BE2C (cell line): ENCODE data around the gene RABEP2.

ENCODE experiments used
- DNase-seq: peaks from one replicate; pipeline ENCODE4 v3.0.0-alpha.2; 2020
- H3K27me3 ChIP-seq: fragments of 250-450 bp; sonication (Bioruptor Pico); 2 replicates; pipeline ENCODE4 v1.5.1; 2020; ENCODE audit warnings: mild to moderate bottlenecking
- H3K36me3 ChIP-seq: fragments of 250-450 bp; sonication (Bioruptor Pico); 2 replicates; pipeline ENCODE4 v1.5.1; 2020; ENCODE audit warnings: mild to moderate bottlenecking
- H3K4me1 ChIP-seq: fragments of 250-450 bp; sonication (Bioruptor Pico); 2 replicates; pipeline ENCODE4 v1.5.1; 2020
- H3K4me3 ChIP-seq: 2 replicates; pipeline ENCODE4 v1.5.1; 2011; ENCODE audit warnings: low read depth, low read length
- H3K9me3 ChIP-seq: fragments of 250-450 bp; sonication (Bioruptor Pico); 2 replicates; pipeline ENCODE4 v1.5.1; 2020
- CTCF ChIP-seq: IDR thresholded peaks from 2 replicates; pipeline ENCODE4 v1.5.1; 2012; ENCODE audit warnings: mild to moderate bottlenecking, low read depth, low read length

The RABEP2 gene

GRCh38 chr16:28910086-28911031, 14.7 kb downstream of the RABEP2 start:
- TF ChIP-seq CTCF = no peak
- H3K36me3 ChIP-seq = no peaks in the 10 kb centered on the region
- no peak for DNase-seq
- H3K27me3 ChIP-seq = no peaks in the 10 kb centered on the region
- no peaks in the 10 kb centered on the region for H3K9me3 ChIP-seq
- H3K4me1 ChIP-seq = no peaks in the 10 kb centered on the region
- no peak overlapping the region for H3K4me3 ChIP-seq

- H3K36me3 ChIP-seq = no peaks in the 10 kb centered on the region
- TF ChIP-seq CTCF = no peak
- H3K4me3 ChIP-seq = no peak overlapping the region
- no peaks in the 10 kb centered on the region for H3K27me3 ChIP-seq
- H3K9me3 ChIP-seq = no peaks in the 10 kb centered on the region
- DNase-seq = no peak
- H3K4me1 ChIP-seq = no peaks in the 10 kb centered on the region
These were observed 19.2 kb downstream of the RABEP2 start for GRCh38 chr16:28905800-28906372.

- Histone ChIP-seq H3K4me1 (no peaks in the 10 kb centered on the region), H3K4me3 (no peak overlapping the region), H3K27me3 (no peaks in the 10 kb centered on the region), H3K36me3 (no peaks in the 10 kb centered on the region), H3K9me3 (no peaks in the 10 kb centered on the region)
- TF ChIP-seq CTCF = no peak
- DNase-seq = no peak
These were observed 19.7 kb downstream of the RABEP2 start for GRCh38 chr16:28905229-28905754.

GRCh38 chr16:28904828-28905227, 20.2 kb downstream of the RABEP2 start:
- Histone ChIP-seq H3K27me3 (no peaks in the 10 kb centered on the region), H3K9me3 (no peaks in the 10 kb centered on the region), H3K36me3 (no peaks in the 10 kb centered on the region), H3K4me1 (no peaks in the 10 kb centered on the region), H3K4me3 (no peak overlapping the region)
- TF ChIP-seq CTCF = no peak
- no peak for DNase-seq

GRCh38 chr16:28904363-28904762, 20.7 kb downstream of the RABEP2 start:
- no peak for DNase-seq
- Histone ChIP-seq H3K27me3 (no peaks in the 10 kb centered on the region), H3K9me3 (no peaks in the 10 kb centered on the region), H3K36me3 (no peaks in the 10 kb centered on the region), H3K4me3 (no peak overlapping the region), H3K4me1 (no peaks in the 10 kb centered on the region)
- TF ChIP-seq CTCF = no peak
